Measurements from ENCODE around the gene KCNJ6.
"Not testable (repeated sequence)": the region's sequence is repeated elsewhere in the genome, so short reads cannot be mapped to it uniquely, and the experiment has no call there.

KCNJ6 gene

GRCh38 chr21:37916310-37917051, at the start of gene KCNJ6:
Gene KCNJ6 (minus strand): TSS chr21:37916457. CDS start chr21:37840682, 75,775 bp downstream.
- peak; percentile 25 to 38 for DNase-seq

GRCh38 chr21:37965088-37965805, 49.0 kb upstream of the KCNJ6 start:
- no peak for DNase-seq

- no peak for DNase-seq
These were observed 42.3 kb upstream of the KCNJ6 start for GRCh38 chr21:37958537-37958936.

DNA sequence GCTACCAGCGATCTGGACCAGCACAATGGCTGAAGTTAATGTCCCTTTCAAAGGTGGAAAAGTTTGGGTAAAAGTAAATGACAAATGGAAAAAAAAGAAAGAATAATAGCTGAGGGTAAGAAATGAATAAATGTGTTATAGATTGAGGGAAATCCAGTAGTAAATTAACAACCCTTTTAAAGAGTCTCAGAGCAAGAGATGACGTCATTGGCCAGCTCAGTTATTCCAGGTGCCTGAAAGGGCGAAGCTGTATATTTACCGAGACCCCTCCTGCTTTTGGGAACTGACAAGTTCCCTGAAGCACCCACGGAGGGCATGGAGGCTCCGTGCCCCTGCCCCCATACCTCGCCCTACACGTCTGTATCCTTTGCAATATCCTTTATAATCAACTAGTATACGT, 40.5 kb upstream of the KCNJ6 start:
- DNase-seq: no peak

DNA sequence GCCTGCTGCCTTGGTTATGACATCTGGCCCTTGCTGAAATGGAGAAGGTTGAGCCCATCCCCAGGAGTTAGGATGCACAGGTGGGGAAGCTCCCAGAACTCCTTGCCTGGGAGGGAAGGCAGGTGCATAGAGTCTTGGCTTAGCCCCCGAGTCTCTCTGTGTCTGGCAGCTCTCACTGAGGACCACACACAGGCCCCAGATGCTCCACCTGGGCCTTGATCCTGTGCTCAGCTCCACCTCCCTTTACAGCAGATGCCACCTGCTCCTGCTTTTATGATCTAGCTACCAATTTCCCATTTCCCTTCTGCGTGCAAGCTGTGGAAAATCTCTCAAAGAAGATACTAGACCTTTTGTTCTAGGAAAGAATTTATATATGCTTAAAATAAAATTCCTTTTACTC, 28.8 kb upstream of the KCNJ6 start:
- no peak for DNase-seq

- DNase-seq: no peak
These were observed 28.2 kb upstream of the KCNJ6 start for GRCh38 chr21:37944496-37944895.

DNA sequence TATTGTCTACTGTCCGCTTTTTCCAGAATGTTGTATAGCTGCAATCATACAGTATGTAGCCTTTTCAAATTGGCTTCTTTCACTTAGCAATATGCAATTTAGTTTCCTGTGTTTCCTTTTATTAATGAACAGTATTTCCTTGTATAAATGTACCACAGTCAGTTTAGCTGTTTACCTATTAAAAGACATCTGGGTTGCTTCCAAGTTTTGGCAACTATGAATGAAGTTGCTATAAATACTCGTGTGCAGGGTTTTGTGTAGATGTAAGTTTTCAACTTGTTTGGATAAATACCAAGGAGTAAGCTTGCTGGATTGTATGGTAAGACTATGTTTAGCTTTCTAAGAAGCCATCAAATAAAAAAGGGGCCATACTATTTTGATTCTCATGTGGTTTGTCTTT, 24.4 kb upstream of the KCNJ6 start:
- DNase-seq: no peak

DNA sequence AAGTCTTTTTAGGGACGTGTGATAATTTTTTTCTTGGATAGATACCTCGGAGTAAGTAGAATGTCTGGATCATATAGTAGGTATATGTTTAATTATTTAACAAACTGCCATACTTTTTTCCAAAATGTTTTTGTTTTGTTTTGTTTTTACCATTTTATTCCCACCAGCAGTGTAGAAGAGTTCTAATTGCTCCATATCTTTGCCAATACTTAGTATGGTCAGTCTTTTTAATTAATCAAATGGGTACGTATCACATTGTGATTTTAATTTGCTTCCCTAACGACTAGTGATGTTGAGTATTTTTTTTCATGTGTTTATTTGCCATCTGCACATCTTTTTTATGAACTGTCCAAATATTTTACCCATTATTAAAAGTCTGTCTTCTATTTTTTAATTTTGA, 23.6 kb upstream of the KCNJ6 start:
- DNase-seq: no peak

GRCh38 chr21:37939251-37939650, 23.0 kb upstream of the KCNJ6 start:
- DNase-seq: no peak

GRCh38 chr21:37937668-37938067, 21.4 kb upstream of the KCNJ6 start:
- DNase-seq: no peak

GRCh38 chr21:37936010-37936785, 19.9 kb upstream of the KCNJ6 start:
- DNase-seq: no peak

GRCh38 chr21:37932936-37933335, 16.7 kb upstream of the KCNJ6 start:
- no peak for DNase-seq

DNA sequence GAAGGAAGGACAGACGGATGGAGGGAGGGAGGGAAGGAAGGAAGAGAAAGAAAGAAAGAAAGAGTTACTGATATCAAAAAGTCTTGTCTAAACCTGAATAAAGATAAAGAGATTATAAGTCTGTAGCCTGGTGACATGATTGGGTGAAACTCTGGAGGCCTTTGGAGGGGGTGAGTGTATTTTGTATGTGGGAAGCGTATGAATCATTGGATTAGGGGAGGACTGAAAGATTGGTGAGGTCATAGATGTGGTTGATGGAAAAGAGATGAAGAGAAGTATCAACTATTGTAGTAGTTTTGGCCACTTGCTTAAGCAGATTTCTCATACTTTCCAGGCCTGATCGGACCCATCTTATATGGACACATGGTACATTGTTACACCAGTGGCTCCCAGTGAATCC, 11.5 kb upstream of the KCNJ6 start:
- no peak for DNase-seq

DNA sequence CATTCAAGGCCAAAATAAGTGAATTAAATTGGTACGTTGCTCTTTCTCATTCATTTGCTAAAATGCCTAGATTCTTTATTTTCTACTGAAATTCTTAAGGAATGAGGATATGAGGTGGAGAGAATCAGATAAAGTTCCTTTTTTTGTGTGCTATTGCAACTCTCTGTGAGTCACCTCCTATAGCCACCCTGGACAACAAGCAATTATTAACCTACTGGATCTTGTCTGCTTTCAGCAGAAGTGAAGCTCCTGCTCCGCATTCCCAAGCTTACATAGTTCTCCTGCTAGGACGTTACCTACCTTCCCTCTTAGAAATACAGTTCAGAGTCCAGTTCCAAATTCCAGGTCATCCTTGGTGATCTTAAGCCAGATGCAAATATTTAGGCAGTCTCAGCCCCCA, 4.8 kb upstream of the KCNJ6 start:
- no peak for DNase-seq

DNA sequence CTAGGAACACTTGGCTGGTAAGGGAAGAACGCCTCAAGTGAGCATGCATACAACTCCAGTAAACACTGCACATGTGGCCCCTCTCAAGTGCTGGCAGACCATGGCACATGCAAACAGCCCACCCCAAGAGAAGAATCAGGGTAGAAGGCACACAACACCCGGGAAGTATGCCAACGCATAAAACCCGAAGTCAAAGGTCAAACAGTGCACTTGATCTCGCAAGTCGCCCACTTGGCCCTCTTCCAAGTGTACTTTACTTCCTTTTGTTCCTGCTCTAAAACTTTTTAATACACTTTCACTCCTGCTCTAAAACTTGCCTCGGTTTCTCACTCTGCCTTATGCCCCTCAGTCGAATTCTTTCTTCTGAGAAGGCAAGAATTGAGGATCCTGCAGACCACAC, 4.0 kb upstream of the KCNJ6 start:
- DNase-seq: not testable (repeated sequence)

- DNase-seq: no peak
These were observed 1.4 kb upstream of the KCNJ6 start for GRCh38 chr21:37917612-37918011.

- no peak for DNase-seq
These were observed 332 bp downstream of the KCNJ6 start for GRCh38 chr21:37915941-37916309.

GRCh38 chr21:37915497-37915911, 753 bp downstream of the KCNJ6 start:
- no peak for DNase-seq

DNA sequence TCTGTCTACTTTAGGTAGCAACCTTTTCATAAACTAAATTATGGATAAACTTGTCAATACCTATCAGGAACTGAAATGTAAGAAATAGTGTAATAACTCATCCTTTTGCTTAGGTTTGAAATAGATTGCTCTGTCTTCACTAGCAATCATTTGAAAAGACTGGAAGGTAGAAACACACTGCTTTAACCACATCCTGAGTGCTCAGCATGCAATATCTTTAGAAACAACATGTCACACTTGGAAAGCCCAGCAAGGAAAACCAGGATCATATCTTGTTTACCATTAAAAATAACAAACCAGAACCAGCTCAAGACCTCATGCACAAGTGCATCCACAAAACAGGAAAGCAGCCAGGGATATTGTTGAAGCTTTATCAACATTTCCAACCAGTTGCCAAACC, 3.6 kb downstream of the KCNJ6 start:
- no peak for DNase-seq

DNA sequence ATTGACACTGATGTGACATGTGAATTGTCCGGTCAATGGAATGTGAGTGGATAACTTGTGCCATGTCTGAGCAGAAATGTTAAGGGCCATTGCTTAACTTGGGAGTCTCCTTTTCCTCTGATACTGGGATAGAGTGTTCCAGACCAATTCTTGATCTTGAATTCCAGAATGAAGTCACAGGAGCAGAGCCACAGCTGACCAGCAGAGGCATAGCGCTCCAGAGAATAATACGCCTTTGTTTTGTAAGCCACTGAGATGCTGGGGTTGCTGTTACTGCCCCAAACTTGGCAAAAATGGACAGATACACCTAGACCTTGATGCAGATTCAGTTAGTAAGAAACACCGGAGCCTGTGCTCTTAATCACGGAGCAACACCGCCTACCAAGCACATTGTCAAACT, 6.3 kb downstream of the KCNJ6 start:
- no peak for DNase-seq

- DNase-seq: no peak
These were observed 7.6 kb downstream of the KCNJ6 start for GRCh38 chr21:37908691-37909090.

- DNase-seq: no peak
These were observed 9.2 kb downstream of the KCNJ6 start for GRCh38 chr21:37907076-37907475.

- DNase-seq: no peak
These were observed 11.0 kb downstream of the KCNJ6 start for GRCh38 chr21:37905291-37905690.

- DNase-seq: no peak
These were observed 11.4 kb downstream of the KCNJ6 start for GRCh38 chr21:37904856-37905255.

Data from activated T-cell treated with anti-CD3 and anti-CD28 coated beads, Interleukin-2, amount 50 U/mL, for 48 hours (primary cell).